Lower lobe of right lung (tissue), 2 donors: ENCODE data around the gene MYNN. TPM values are rescaled to one million over a fixed set of nuclear protein-coding genes. Genes with fewer than 3 reads are reported as not detected.

Experiments used
- ATAC-seq, 2 donors: fragments of 200-7000 bp; cut with Tn5 transposase; one replicate each; pipeline ENCODE4 v1.9.1; 2020 to 2022; ENCODE audit warnings: mild to moderate bottlenecking in 2 of 2, moderate library complexity in 2 of 2
- DNase-seq: peaks from one replicate; pipeline ENCODE4 v3.0.0-alpha.2; 2020
- H3K27ac ChIP-seq: fragments of 200-600 bp; one replicate; pipeline ENCODE4 v1.8.0; 2022
- H3K27me3 ChIP-seq: fragments of 200-600 bp; one replicate; pipeline ENCODE4 v1.8.0; 2022; ENCODE audit warnings: low read depth
- H3K36me3 ChIP-seq: fragments of 200-600 bp; one replicate; pipeline ENCODE4 v1.8.0; 2022; ENCODE audit warnings: mild to moderate bottlenecking
- H3K4me1 ChIP-seq: fragments of 200-600 bp; one replicate; pipeline ENCODE4 v1.8.0; 2022
- H3K4me3 ChIP-seq: fragments of 200-600 bp; one replicate; pipeline ENCODE4 v1.8.0; 2022; ENCODE audit warnings: mild to moderate bottlenecking
- H3K9me3 ChIP-seq: fragments of 200-600 bp; one replicate; pipeline ENCODE4 v1.8.0; 2022
- CTCF ChIP-seq: fragments of 200-600 bp; IDR thresholded peaks from one replicate; pipeline ENCODE4 v1.8.0; 2022; ENCODE audit warnings: antibody characterized with exemption, mild to moderate bottlenecking
- intact Hi-C: fragments of 100-400 bp; cut with DNase I; formaldehyde crosslinking; loops from one replicate; pipeline ENCODE4 v1.11.0; 2022
- total RNA-seq: library from RNA; stranded (reverse); fragmentation: NEBNext Ultra II Directional; extraction: Animal tissue kit (Norgen Biotek cat#: 25700); gene quantifications from one replicate; pipeline ENCODE4 v1.2.1, GENCODE V29; 2021
- donor health status: DM: no; HTN: yes; CAD: no; lungs with severe emphysema.

Gene MYNN
- total RNA-seq, 1 donor from 2014 or later, result 15.0 TPM

- Histone ChIP-seq H3K4me1 (no peaks in the 10 kb centered on the region), H3K9me3 (no peaks in the 10 kb centered on the region), H3K27me3 (no peaks in the 10 kb centered on the region), H3K27ac (no peak overlapping the region), H3K4me3 (no peak overlapping the region), H3K36me3 (peaks cover 49% of the 10 kb centered on the region)
- DNase-seq (no peak), ATAC-seq (no peak)
- intact Hi-C loops, result no loop called here
- no peak for TF ChIP-seq CTCF
Observed at GRCh38 chr3:169790687-169791429, 17.7 kb downstream of the MYNN start.

DNA sequence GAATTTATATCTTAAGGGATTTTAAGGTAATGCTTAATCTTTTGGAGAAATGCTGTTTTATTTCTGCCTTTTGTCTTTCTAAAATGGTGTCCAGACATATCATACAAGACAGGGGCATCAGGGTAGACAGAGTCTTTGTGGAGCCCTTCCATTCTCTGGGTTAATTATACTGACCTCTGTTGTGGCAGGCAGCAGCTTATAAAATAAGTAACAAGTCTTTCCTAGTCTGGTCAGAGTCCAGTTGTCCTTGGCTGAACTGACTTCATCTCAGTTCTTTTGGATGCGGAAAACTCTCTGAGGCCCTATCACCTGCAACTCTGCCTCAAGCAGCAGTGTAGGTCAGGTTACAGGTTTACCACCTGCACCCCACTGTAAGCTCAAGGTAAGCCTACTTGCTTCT lies 19.2 kb downstream of the MYNN start:
- Histone ChIP-seq H3K4me3 (no peak overlapping the region), H3K27me3 (no peaks in the 10 kb centered on the region), H3K36me3 (peaks cover 34% of the 10 kb centered on the region), H3K9me3 (no peaks in the 10 kb centered on the region), H3K27ac (no peak overlapping the region), H3K4me1 (no peaks in the 10 kb centered on the region)
- ATAC-seq (no peak), DNase-seq (no peak)
- TF ChIP-seq CTCF, result no peak
- intact Hi-C loops, result no loop called here

GRCh38 chr3:169804681-169805080 lies 31.5 kb downstream of the MYNN start:
- DNase-seq (no peak), ATAC-seq (no peak)
- H3K36me3 ChIP-seq, result peaks cover 5% of the 10 kb centered on the region
- no peak overlapping the region for H3K27ac ChIP-seq
- H3K4me3 ChIP-seq, result no peak overlapping the region
- H3K4me1 ChIP-seq, result no peaks in the 10 kb centered on the region
- H3K27me3 ChIP-seq, result no peaks in the 10 kb centered on the region
- no peaks in the 10 kb centered on the region for H3K9me3 ChIP-seq
- intact Hi-C loops, result no loop called here
- no peak for TF ChIP-seq CTCF

GRCh38 chr3:169809230-169809795 lies 36.1 kb downstream of the MYNN start:
- no peak for ATAC-seq
- no peak for DNase-seq
- intact Hi-C loops, result no loop called here
- H3K36me3 ChIP-seq, result no peaks in the 10 kb centered on the region
- H3K27me3 ChIP-seq, result no peaks in the 10 kb centered on the region
- no peak overlapping the region for H3K4me3 ChIP-seq
- no peaks in the 10 kb centered on the region for H3K9me3 ChIP-seq
- peaks cover 25% of the 10 kb centered on the region for H3K4me1 ChIP-seq
- no peak overlapping the region for H3K27ac ChIP-seq
- no peak for TF ChIP-seq CTCF

DNA sequence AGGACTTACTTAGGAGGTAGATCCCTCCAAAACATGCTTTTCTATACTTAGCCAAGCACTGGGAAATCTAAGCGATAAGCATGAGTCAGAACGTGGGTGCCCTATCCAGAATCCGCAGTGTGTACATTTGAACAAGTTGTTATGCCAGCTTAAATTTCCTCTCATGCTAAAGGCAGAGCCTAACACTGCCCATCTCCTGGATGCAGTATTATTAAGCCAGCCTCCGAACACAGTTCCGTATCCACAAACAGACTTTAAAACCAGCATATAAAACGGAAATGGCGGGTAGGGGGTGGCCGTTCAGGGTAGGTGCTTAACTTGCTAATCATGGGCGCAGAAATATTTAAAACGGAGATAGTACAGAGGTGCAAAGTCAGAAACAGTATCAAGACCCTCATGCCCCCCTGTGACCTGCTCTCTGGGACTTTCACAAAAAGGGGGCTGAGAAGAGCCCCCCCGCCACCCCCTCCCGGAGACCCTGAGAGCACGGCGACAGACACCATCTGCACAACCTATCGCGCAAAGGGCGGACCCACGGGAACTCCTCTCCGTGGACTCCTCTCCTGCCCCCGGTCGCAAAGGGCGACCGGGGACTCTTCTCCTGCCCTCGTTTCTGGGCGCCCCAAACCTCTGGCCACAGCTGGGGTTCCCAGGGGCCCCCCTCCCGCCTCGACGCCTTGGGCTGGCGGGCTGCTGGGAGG lies 38.6 kb downstream of the MYNN start:
- Histone ChIP-seq H3K4me1 (peaks cover 25% of the 10 kb centered on the region), H3K4me3 (peak overlapping the region; percentile 67), H3K27ac (peak overlapping the region; percentile 80), H3K36me3 (no peaks in the 10 kb centered on the region), H3K9me3 (no peaks in the 10 kb centered on the region), H3K27me3 (no peaks in the 10 kb centered on the region)
- peak; percentile 60 to 66 for ATAC-seq
- TF ChIP-seq CTCF, result no peak
- intact Hi-C loops, result no loop called here
- DNase-seq, result peak; percentile 51
